Hindlimb muscle (tissue), 1 donor: ENCODE results near the gene CBLN4. TPM values are rescaled to one million over a fixed set of nuclear protein-coding genes. Genes with fewer than 3 reads are reported as not detected.

Source experiments
- DNase-seq: peaks from one replicate; pipeline ENCODE4 v3.0.0-alpha.2; 2013
- polyA plus RNA-seq: library from polyadenylated mRNA; unstranded; fragments of 120-200 nt; gene quantifications from one replicate; pipeline ENCODE4 v1.2.1, GENCODE V29; 2013; ENCODE audit not compliant: insufficient read length

Gene CBLN4
- 0.10 TPM for polyA plus RNA-seq

GRCh38 chr20:56005389-56005715 is at the start of gene CBLN4:
Gene CBLN4 (minus strand): TSS chr20:56005519. CDS start chr20:56004171, 1,348 bp downstream.
- DNase-seq: no peak

DNA sequence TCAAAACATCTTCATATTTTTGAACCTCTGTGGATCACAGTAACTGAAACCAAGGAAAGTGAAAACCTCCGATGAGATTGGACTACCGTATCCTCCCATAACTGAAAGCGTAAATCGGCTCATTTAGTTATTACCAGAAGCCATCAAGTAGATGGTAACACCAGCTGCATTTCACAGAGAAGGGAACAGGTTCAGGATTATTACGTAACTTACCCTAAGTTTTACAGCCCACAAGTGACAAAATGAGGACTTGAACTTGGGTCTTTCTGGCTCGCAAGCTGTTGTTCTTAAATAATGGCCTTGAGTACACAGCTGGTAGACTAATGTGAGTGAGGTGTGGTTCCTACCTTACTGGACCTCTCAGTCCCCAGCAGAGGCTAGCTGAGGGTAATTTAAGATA is 37.9 kb upstream of the CBLN4 start:
- no peak for DNase-seq

DNA sequence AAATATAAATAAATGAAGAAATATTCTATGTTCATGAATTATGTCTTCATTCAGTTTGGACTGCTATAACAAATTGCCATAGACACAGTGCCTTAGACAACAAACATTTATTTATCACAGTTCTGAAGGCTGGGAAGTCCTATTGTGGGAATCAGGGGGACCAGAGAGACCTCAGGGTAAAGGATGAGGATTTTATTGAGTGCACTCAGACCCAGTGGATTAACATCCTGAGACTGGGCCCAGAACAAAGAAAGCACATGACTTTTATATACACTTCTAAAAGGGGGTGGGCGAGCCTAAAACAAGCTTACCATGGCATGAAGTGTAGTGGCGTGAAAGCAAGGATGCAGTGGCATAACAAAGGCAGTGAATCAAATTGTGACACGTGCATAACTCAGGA is 26.9 kb upstream of the CBLN4 start:
- no peak for DNase-seq

GRCh38 chr20:56018716-56019115 is 13.4 kb upstream of the CBLN4 start:
- DNase-seq: no peak

DNA sequence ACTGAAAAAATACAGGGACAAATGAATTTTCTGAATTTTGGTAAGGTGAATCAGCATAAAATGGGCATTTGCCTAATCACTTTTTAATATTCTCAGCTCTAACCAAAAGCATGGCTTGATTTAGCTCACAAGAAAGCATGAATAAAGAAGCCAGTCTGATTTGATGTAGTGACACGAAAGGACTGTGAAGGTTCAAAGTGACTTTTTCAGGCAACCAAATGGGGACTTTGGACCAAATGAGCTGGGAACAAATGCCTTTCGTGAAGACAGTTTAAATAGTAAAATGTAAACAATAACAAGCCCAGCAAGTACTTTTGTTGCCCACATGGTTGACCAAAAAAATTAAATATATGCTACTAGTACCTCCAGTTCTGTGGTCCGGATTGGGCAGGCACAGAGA is 12.9 kb upstream of the CBLN4 start:
- no peak for DNase-seq

DNA sequence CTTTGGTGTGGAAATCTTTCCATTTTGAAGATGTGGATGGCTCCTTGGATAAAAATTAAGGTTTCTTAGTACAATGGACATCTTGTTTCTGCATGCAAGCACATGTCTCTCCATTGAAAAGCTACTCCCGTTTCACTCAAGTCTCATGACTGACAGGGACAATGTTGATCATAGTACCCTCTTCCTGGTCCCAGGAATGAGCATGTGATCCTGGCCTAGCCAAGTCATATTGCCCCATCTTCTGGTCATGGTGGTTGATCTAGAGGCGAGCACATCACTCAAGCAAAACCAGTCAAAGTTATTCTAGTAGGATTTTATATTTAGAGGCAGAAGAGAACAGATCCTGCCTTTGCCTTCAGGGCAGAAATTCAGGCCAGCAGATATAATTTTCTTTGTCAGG is 12.2 kb upstream of the CBLN4 start:
- DNase-seq: no peak

DNA sequence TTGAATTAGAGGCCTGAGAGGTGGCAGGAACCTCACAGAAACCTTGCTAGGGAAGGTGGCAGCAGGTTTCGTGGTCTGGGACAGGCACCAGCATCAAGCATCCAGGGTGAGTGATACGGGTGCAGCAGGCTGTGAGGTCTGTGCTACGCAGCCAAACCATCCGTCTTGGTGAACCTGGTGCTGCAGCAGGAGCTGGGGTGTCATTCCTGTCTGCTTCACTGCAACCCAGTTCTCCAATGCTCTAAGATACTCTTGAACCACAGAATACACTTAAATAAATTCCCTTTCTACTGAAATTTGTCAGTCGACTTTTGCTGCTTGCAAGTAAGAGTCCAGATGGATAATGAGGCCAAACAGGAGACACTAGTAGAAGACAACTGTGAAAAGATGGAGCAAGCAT is 9.7 kb upstream of the CBLN4 start:
- DNase-seq: no peak

- DNase-seq: no peak
Measured at GRCh38 chr20:56014151-56014550, 8.8 kb upstream of the CBLN4 start.

- DNase-seq: no peak
Measured at GRCh38 chr20:56004611-56005388, 519 bp downstream of the CBLN4 start.

- DNase-seq: peak; percentile 8
Measured at GRCh38 chr20:56004007-56004406, 1.3 kb downstream of the CBLN4 start.

GRCh38 chr20:56002908-56003800 is 2.2 kb downstream of the CBLN4 start:
- no peak for DNase-seq

- DNase-seq: no peak
Measured at GRCh38 chr20:56001890-56002289, 3.4 kb downstream of the CBLN4 start.

DNA sequence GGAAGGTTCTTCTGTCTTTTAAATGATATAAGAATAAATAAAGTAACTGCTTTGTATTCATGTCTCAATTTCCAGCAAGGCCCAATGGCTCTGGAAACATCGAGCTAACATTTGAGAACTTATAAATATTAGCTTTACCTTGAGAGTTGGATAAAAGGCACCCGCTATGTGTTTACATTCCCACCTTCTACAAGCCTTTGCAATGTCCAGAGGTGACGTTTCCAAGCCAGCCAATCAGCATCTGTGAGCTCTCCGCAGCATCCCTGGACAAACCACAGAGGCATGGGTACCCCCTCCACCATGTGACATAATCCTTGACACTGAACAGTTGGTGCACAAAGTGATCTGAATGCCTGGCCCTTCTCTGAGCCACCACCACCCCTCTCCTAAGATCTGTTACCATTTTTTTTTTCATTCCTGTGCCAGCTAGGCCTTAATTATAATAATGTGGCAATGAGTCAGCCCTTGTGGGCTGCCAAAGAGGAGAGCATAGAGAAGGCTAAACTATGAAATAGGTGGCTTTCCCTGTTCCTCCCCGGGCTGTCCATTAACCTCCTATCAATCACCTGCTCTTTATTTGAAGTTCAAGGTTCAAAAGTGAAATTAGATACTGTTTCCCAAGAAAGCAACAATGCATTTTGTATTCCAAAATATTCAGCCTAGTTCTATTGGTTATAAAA is 4.1 kb downstream of the CBLN4 start:
- no peak for DNase-seq

DNA sequence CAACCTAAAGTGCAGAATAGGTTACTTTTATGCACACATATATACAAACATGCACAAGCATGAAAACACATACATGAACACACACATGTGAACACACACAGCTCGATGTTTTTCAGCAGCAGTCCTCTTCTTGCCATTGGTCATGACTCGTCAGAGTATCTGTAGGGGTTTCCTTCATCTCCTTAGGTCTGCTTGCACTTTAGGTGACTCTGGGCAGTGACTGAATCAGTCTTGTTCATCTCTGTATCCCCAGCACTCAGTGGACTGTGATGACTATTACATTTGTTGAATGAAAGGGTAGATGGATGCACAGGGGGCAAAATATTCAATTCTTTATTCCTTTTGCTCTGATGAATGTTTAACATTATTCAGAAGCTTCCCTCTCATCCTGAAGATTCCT is 26.8 kb downstream of the CBLN4 start:
- DNase-seq: no peak

DNA sequence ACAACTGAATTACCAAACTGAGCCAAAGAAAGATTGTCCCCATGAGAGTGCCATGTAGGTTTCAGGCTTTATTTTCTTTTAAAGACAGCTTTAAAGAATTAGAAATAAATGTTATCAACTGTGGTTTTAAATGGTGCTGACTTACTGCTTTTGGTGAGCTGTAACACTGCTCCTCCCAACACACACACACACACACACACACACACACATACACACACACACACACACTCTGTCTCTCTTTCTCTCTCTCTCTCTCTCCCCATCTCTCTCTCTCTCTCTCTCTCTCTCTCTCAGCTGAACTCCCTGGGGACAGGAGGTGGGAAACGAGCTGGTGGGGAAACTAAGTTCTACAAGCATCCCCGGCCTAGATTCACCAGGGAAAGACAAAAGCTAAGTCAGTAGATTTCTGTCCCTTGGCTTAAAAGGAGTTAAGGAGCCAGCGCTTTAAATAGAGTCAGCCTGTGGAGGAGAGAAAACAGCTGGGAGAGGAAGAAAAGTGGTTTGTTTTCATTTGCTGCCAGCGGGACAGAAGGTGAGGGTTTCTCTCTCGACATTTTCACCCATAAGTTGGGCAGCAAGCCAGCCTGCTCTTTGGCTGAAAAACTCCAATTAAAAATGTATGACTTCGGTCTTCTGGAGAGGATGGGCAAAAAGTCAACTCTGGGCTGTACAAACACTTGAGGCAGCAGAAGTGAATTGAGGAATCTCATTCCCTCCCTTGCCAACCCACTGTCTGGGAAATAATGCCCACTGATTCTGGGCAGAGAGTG is 27.4 kb downstream of the CBLN4 start:
- peak; percentile 16 for DNase-seq

GRCh38 chr20:55974491-55975202 is 30.7 kb downstream of the CBLN4 start:
- DNase-seq: no peak

GRCh38 chr20:55964790-55965189 is 40.5 kb downstream of the CBLN4 start:
- DNase-seq: no peak

DNA sequence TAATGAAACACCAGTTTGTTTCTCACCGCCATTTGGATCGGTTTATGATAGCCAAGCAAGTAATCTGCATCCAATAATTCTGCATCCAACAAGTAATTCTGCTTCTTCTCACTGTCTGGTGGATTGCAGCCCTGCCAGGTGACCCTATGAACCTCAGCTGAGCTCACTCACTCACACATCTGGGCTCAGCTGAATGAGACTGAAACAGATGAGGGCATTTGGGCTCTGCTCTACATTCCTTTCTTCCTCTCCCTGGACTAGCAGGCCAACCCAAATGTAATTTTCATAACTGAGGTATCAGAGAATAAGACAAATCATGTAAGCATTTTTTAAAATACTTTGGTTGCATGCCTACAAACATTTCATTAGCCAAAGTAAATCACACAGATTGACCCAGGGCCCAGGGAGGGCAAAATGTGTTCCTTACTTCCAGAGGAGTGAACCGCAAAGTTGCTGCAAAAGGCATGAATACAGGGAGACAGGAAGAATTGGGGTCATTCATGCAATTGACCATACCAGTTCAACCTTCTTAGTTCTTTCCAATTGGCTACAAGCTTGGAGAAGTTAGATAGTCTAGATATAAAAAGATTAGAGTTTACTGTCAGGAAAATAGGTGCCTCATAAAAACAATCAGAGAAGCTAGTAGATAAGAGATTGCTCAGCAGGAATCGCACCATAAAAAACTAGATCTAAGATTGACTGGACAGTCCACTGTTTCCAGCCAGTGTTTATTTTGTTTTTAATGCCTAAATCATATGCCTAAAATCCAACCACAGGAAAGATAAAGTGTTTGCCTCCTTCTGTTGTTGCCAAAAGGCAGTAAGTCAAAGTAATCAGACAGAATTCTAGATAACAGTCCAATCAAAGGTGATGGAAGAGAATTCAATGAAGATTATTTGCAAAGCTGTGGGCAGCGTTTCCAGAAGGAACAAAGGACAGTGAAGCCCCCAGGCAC is 43.7 kb downstream of the CBLN4 start:
- DNase-seq: peak; percentile 34

- DNase-seq: no peak
Measured at GRCh38 chr20:55953201-55953600, 52.1 kb downstream of the CBLN4 start.

DNA sequence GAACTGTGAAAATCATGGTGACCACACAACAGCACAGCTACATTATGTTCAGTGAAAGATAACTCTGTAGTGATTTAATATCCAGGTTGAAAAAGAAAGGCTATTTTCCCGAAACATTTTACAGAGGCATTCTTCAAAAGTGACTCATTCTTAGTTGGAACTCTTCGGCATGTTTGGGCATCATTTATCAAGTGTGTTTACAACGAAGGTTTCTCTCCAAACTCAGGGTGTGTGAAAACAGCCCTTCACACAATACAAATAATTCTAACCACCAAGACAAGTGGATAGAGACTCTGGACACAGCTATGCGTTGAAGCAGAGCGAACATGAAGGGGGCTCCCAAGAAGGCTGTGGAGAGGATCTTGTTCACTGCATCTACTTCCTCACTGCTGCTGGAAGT is 57.6 kb downstream of the CBLN4 start:
- DNase-seq: no peak
